Stimulated activated CD4-positive, alpha-beta T cell treated with anti-CD3 and anti-CD28 coated beads, TNF-alpha, amount 100 ng/mL, for 1 hour (primary cell): ENCODE results near the gene OTOP1.
"Not testable (repeated sequence)": the region's sequence is repeated elsewhere in the genome, so short reads cannot be mapped to it uniquely, and the experiment has no call there.

Experiments
- DNase-seq, 3 donors: peaks; one replicate each; pipeline ENCODE4 v3.0.0-alpha.2; 2020; ENCODE audit warnings: low read depth in 3 of 3, low spot score in 1 of 3

The OTOP1 gene

GRCh38 chr4:4226606-4227438, at the start of gene OTOP1:
TSS of gene OTOP1 (minus strand) at chr4:4226929. CDS start at chr4:4226864, 65 bp downstream.
- no peak for DNase-seq

GRCh38 chr4:4274226-4274625, 47.5 kb upstream of the OTOP1 start:
- no peak for DNase-seq

DNA sequence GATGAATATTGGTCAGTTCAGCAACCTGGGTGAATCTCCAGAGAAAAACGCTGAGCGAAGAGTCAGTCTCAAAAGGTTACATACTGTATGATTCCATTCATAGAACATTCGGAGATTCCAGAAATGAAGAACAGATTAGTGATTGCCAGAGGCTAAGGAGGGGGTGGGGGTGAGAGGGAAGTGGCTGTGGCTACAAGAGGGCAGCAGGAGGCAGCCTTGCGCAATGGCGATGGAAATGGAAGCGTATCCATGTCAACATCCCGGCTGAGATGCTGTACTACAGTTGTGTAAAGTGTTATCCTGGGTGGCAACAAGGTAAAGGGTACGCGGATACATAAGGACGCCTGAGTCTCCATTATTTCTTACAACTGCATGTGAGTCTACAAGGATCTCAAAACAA, 45.2 kb upstream of the OTOP1 start:
- no peak for DNase-seq

GRCh38 chr4:4270529-4270928, 43.8 kb upstream of the OTOP1 start:
- no peak for DNase-seq

DNA sequence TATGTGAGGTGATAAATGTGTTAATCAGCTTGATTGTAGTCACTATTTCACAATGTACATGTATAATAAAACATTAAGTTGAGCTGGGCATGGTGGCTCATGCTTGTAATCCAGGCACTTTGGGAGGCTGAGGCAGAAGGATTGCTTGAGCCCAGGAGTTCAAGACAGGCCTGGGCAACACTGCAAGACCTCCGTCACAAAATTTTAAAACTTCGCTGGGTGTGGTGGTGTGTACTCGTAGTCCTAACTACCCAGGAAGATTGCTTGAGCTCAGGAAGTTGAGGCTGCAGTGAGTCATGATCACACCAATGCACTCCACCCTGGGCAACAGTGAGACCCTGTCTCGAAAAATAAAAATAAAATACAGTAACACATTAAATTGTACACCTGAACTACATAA, 43.1 kb upstream of the OTOP1 start:
- DNase-seq, result no peak

GRCh38 chr4:4269331-4269731, 42.6 kb upstream of the OTOP1 start:
- DNase-seq, result no peak

GRCh38 chr4:4268776-4269175, 42.0 kb upstream of the OTOP1 start:
- no peak for DNase-seq

- no peak for DNase-seq
Observed at GRCh38 chr4:4267981-4268380, 41.3 kb upstream of the OTOP1 start.

- no peak for DNase-seq
Observed at GRCh38 chr4:4260185-4260751, 33.5 kb upstream of the OTOP1 start.

GRCh38 chr4:4259484-4260100, 32.9 kb upstream of the OTOP1 start:
- DNase-seq, result no peak

GRCh38 chr4:4257705-4258104, 31.0 kb upstream of the OTOP1 start:
- DNase-seq, result not testable (repeated sequence)

- no peak for DNase-seq
Observed at GRCh38 chr4:4256799-4257198, 30.1 kb upstream of the OTOP1 start.

DNA sequence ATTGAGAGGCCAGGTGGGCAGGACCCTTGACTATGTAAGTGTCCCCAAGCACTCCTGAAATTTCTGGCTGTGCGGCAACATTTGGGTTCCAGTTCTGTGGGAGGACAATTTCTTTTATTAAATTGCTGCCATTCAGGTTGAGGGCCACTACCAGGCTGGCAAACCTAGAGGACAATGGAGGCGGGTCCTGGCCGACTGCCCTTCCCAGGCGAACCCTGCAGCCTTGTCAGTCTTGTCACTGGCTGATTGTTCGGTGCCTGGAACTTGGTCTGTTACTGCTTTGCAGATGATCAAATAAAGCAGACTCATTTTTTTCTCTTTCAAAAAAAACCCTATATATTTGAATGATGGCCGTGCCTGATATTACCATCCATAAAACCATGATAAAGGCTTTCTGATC, 27.9 kb upstream of the OTOP1 start:
- DNase-seq, result no peak

GRCh38 chr4:4254199-4254598, 27.5 kb upstream of the OTOP1 start:
- DNase-seq, result no peak

GRCh38 chr4:4249866-4250265, 23.1 kb upstream of the OTOP1 start:
- DNase-seq, result no peak

- not testable (repeated sequence) for DNase-seq
Observed at GRCh38 chr4:4249342-4249741, 22.6 kb upstream of the OTOP1 start.

GRCh38 chr4:4248885-4249203, 22.1 kb upstream of the OTOP1 start:
- DNase-seq, result no peak

DNA sequence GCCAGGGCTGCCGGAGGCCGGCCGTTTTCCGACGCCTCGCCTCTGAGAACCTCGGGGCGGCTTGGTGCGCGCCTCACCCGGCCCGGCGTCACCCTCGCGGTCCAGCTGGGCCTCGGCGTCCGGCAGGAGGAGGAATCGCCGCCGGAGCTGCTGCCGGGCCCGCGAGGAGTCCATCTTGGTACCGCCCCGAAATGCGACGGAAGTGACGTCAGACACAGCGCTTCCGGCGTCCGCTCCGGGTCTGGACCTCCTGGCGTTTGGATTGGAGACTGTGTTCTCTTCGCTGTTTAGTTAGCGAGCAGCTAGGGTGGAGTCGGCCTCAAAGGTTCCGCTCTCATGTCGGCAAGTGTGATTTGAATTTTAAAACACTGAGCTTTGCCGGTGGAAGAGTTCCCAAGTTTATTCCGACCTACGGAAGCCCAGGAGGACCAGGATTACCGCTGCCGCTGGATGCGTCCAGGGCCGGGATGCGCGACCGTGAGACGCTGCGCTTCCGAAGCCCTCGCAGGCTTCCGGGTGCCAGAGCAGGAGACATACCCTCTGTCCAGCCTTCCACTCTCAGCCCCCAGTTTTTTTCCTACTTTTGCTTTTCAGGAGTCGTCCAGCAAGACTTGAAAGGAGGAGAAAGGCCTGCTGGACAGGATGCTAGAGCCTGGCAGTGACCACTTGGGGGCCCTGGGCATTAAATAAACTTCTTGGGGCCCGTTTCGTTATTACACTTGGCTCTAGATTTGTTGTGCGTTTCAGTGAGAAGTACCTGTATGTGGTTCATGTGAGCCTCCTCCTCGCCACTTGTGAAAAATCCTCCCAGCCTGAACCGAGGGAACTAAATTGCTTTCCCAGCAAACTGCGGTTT, 21.5 kb upstream of the OTOP1 start, which contains the start of gene TMEM128:
TMEM128 (minus strand) TSS at position 195 of the 856 bp plus-strand sequence; CDS start at position 174, 21 bp downstream.
- DNase-seq, result peak; percentile 66 to 85 (median 83)

GRCh38 chr4:4247696-4248028, 20.9 kb upstream of the OTOP1 start:
- no peak for DNase-seq

DNA sequence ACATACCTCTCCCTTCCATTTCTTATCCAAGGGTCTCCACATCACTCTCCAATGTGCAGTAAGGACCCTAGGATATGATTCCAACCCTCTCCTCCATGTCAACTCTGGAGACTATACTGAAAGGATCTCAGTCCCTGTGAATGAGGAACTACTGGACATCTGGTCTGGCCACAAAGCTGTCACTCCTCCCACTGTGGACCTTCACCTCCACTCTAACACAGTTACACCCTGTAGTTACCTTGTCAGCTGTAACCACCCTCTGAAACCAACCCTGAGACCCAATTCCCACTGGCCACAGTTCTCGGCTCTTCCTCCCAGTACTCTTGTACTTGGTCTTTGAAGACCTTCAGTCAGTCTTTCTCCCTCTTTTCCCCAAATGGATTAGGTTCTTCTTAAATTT, 18.4 kb upstream of the OTOP1 start:
- DNase-seq, result no peak

DNA sequence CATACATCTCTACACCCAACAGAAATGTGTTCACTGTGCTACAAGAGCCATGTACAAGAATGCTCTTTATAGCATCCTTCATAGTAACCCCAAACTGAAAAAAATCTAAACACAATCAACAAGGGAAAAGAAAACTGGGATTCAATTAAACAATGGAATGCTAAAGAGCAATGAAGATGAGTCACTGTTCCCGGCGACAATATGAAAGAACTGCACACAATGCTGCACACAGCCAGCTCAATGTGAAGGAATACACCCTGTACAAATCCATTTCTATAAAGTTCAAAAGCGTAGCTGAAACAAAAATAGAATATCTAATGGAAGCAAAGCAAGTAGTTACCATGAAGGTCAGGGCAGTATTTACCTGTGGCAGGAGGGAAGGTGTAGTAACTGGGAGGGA, 12.8 kb upstream of the OTOP1 start:
- DNase-seq, result not testable (repeated sequence)

GRCh38 chr4:4233610-4234009, 6.9 kb upstream of the OTOP1 start:
- DNase-seq, result no peak
